ENCODE data around the gene KCTD12. TPM values are rescaled to one million over a fixed set of nuclear protein-coding genes. Genes with fewer than 3 reads are reported as not detected.

KCTD12 gene
- polyA plus RNA-seq, 1 donor (not counting 4 experiments of a cell fraction or from before 2014, with no cell fraction given), result 18.9 TPM

DNA sequence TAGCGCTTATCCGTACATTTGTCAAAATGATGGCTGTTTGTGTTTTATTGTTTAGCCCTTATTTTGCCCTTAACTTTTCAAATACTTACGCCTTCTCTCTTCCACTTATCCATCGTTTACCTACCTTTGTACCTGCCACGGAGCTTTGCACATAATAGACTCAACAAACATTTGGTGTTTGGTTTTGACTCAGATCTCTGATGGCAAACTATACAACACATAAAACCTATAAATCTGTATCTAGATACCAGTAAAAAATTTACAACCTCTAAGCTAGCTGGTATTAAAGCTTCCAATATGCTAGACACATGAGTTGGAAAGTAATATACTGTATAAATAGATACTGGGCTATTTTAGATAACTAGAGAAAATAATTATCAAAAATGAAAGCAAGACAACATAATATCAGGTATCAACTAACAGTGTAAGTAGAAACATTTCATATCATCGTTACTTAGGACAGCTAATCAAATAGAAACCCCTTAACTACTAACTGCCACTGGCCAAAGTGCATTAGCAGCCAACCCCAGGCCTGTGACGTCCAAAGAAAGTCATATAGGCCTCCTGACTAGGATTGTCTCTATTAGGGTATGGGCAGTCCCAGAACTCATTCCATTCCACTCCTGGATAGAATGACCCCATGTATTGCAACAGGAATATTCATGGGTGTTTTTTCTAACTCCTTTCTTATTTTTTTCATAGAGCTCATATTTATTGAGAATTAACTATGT is 53.8 kb downstream of the KCTD12 start:
- no peak overlapping the region for H2AFZ ChIP-seq (ENCODE audit: control insufficient read depth, low read length)
- H4K20me1 ChIP-seq (ENCODE audit: control insufficient read depth, extremely low read depth, insufficient read depth, low read length), result no peaks in the 10 kb centered on the region
- no peak for TF ChIP-seq EZH2 (IDR thresholded peaks at IDR 0.05; ENCODE audit: low read length)
- TF ChIP-seq, protein P1, sequence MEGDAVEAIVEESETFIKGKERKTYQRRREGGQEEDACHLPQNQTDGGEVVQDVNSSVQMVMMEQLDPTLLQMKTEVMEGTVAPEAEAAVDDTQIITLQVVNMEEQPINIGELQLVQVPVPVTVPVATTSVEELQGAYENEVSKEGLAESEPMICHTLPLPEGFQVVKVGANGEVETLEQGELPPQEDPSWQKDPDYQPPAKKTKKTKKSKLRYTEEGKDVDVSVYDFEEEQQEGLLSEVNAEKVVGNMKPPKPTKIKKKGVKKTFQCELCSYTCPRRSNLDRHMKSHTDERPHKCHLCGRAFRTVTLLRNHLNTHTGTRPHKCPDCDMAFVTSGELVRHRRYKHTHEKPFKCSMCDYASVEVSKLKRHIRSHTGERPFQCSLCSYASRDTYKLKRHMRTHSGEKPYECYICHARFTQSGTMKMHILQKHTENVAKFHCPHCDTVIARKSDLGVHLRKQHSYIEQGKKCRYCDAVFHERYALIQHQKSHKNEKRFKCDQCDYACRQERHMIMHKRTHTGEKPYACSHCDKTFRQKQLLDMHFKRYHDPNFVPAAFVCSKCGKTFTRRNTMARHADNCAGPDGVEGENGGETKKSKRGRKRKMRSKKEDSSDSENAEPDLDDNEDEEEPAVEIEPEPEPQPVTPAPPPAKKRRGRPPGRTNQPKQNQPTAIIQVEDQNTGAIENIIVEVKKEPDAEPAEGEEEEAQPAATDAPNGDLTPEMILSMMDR (optimal IDR thresholded peaks at IDR 0.05 in 1 of 3, IDR thresholded peaks at IDR 0.05 in 1 of 3, conservative IDR thresholded peaks at IDR 0.05 in 1 of 3; ENCODE audit: extremely low read depth in 1 of 3, insufficient read depth in 2 of 3, low read length in 3 of 3), result no peak
- no peak overlapping the region for H3K27ac ChIP-seq (ENCODE audit: control insufficient read depth, insufficient read depth, low read length)
- no peaks in the 10 kb centered on the region for H3K27me3 ChIP-seq (ENCODE audit: control insufficient read depth, extremely low read depth, insufficient read depth, low read length)
- no peak overlapping the region for H3K9ac ChIP-seq (ENCODE audit: control insufficient read depth, extremely low read depth, insufficient read depth, low read length)
- no peaks in the 10 kb centered on the region for H3K9me1 ChIP-seq (ENCODE audit: control insufficient read depth, extremely low read depth, insufficient read depth, low read length)
- no peaks in the 10 kb centered on the region for H3K9me3 ChIP-seq (ENCODE audit: control insufficient read depth, low read depth, low read length)
- FAIRE-seq (no peak), DNase-seq (ENCODE audit: low read depth, low spot score) (no peak)
- H3K4me1 ChIP-seq (ENCODE audit: control insufficient read depth, extremely low read depth, insufficient read depth, low read length), result peaks cover 8% of the 10 kb centered on the region
- dilution Hi-C loops (cut with MboI; ENCODE audit: extremely low pct_ligation_motif_present, low sequenced_read_pairs), result no loop called here
- no peak overlapping the region for H3K4me2 ChIP-seq (ENCODE audit: control insufficient read depth, extremely low read depth, insufficient read depth, low read depth, low read length)
- no peak overlapping the region for H3K4me3 ChIP-seq (ENCODE audit: control insufficient read depth in 2 of 3, extremely low read depth in 1 of 3, insufficient read depth in 2 of 3, low read depth in 1 of 3, low read length in 3 of 3)
- H3K36me3 ChIP-seq (ENCODE audit: control insufficient read depth in 2 of 2, extremely low read depth in 1 of 2, insufficient read depth in 2 of 2, low read length in 2 of 2), result no peaks in the 10 kb centered on the region
- H3K79me2 ChIP-seq (ENCODE audit: control insufficient read depth, insufficient read depth, low read length), result no peaks in the 10 kb centered on the region

DNA sequence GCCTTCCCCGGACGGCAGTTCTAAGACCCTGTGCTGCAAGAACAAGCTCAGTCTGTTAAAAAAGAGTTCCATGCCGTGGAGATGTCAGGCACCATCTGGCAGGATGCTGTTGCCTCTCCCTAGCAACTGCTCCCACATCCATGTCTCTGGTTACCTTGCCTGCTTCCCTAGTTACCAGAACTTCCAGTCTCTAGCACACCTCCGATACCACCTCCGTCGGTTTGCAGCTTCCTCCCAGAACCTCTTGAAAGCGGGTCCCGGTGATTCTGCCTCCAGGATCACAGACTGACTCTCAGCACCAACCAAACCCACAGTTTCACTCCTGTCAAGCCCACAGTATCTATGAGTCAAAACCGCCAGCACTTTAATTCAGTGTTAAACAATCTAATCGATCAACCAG is 55.4 kb downstream of the KCTD12 start:
- H3K9me3 ChIP-seq (ENCODE audit: control insufficient read depth, low read depth, low read length), result no peaks in the 10 kb centered on the region
- no peaks in the 10 kb centered on the region for H3K79me2 ChIP-seq (ENCODE audit: control insufficient read depth, insufficient read depth, low read length)
- TF ChIP-seq, protein P1 (optimal IDR thresholded peaks at IDR 0.05 in 1 of 3, IDR thresholded peaks at IDR 0.05 in 1 of 3, conservative IDR thresholded peaks at IDR 0.05 in 1 of 3; ENCODE audit: extremely low read depth in 1 of 3, insufficient read depth in 2 of 3, low read length in 3 of 3), result no peak
- no peak for TF ChIP-seq EZH2 (IDR thresholded peaks at IDR 0.05; ENCODE audit: low read length)
- H3K36me3 ChIP-seq (ENCODE audit: control insufficient read depth in 2 of 2, extremely low read depth in 1 of 2, insufficient read depth in 2 of 2, low read length in 2 of 2), result no peaks in the 10 kb centered on the region
- no peaks in the 10 kb centered on the region for H4K20me1 ChIP-seq (ENCODE audit: control insufficient read depth, extremely low read depth, insufficient read depth, low read length)
- no peaks in the 10 kb centered on the region for H3K27me3 ChIP-seq (ENCODE audit: control insufficient read depth, extremely low read depth, insufficient read depth, low read length)
- no peaks in the 10 kb centered on the region for H3K9me1 ChIP-seq (ENCODE audit: control insufficient read depth, extremely low read depth, insufficient read depth, low read length)
- dilution Hi-C loops (cut with MboI; ENCODE audit: extremely low pct_ligation_motif_present, low sequenced_read_pairs), result no loop called here
- H3K4me3 ChIP-seq (ENCODE audit: control insufficient read depth in 2 of 3, extremely low read depth in 1 of 3, insufficient read depth in 2 of 3, low read depth in 1 of 3, low read length in 3 of 3), result no peak overlapping the region
- peaks cover 8% of the 10 kb centered on the region for H3K4me1 ChIP-seq (ENCODE audit: control insufficient read depth, extremely low read depth, insufficient read depth, low read length)
- DNase-seq (ENCODE audit: low read depth, low spot score), result no peak
- no peak overlapping the region for H3K4me2 ChIP-seq (ENCODE audit: control insufficient read depth, extremely low read depth, insufficient read depth, low read depth, low read length)
- H3K27ac ChIP-seq (ENCODE audit: control insufficient read depth, insufficient read depth, low read length), result no peak overlapping the region
- FAIRE-seq, result no peak
- no peak overlapping the region for H3K9ac ChIP-seq (ENCODE audit: control insufficient read depth, extremely low read depth, insufficient read depth, low read length)
- no peak overlapping the region for H2AFZ ChIP-seq (ENCODE audit: control insufficient read depth, low read length)

Other genes starting within 250 kb of the KCTD12 start
- gene ACOD1, start 62.1 kb upstream of the KCTD12 start, polyA plus RNA-seq, result not detected in 3 replicates
- gene CLN5, start 105.7 kb upstream of the KCTD12 start, polyA plus RNA-seq, result 20.7 to 32.4 TPM (median 28.7 TPM) in 3 replicates
- 15.7 to 25.4 TPM (median 18.3 TPM) in 3 replicates for gene FBXL3, start 140.8 kb upstream of the KCTD12 start, polyA plus RNA-seq